Tibial nerve (tissue), 4 donors: Measurements from ENCODE around the gene STPG3.

Experiments used
- EP300 ChIP-seq, 2 donors: sonication (generic); formaldehyde crosslinking; IDR thresholded peaks; one replicate each; pipeline ENCODE4 v1.6.1; 2017; ENCODE audit warnings: antibody characterized with exemption in 2 of 2, mild to moderate bottlenecking in 1 of 2
- POLR2A ChIP-seq, 2 donors: fragments of 450-650 bp; IDR thresholded peaks; one replicate each; pipeline ENCODE4 v1.6.1; 2017; ENCODE audit warnings: antibody characterized with exemption in 2 of 2, mild to moderate bottlenecking in 2 of 2, moderate library complexity in 2 of 2
- TF ChIP-seq, protein P1 (sequence below), 5 experiments: fragments of 200-600 bp in 3 of 5; fragments of 450-650 bp in 2 of 5; sonication (generic) in 3 of 5; IDR thresholded peaks; one replicate each; pipeline ENCODE4 v1.5.1; 2016 to 2019; ENCODE audit warnings: antibody characterized with exemption in 5 of 5, mild to moderate bottlenecking in 3 of 5, moderate library complexity in 2 of 5

DNA sequence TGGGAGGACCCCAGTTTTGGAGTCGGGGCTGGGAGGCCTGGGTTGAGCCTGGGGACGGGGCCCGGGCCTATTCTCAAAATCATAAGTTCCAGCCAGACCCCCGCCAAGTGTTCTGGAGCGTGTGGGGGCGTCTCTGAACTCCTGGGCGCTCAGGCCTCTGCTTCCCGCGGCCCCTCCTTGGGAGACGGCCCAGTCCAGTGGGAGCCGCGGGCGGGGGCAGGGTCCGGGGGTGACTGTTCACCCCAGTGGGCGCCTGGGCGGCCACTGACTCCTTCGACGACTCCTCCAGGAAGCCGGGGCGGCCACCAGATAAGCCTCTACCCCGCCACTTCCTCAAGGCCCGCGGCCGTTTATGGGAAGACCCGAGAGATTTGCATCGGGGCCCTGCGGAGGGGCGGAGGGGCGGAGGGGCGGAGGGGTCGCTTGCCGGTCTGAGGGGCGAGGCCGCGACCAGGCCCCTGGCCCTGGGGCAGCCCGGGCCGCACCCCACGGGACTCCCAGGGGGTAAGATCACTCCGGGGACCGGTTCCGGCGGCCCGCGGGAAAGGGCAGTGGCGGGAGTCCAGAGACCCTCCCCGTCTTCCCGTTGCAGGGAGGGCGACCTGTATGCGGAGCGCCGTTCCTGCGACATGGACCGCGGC is 27.1 kb downstream of the STPG3 start:
- TF ChIP-seq, protein P1, sequence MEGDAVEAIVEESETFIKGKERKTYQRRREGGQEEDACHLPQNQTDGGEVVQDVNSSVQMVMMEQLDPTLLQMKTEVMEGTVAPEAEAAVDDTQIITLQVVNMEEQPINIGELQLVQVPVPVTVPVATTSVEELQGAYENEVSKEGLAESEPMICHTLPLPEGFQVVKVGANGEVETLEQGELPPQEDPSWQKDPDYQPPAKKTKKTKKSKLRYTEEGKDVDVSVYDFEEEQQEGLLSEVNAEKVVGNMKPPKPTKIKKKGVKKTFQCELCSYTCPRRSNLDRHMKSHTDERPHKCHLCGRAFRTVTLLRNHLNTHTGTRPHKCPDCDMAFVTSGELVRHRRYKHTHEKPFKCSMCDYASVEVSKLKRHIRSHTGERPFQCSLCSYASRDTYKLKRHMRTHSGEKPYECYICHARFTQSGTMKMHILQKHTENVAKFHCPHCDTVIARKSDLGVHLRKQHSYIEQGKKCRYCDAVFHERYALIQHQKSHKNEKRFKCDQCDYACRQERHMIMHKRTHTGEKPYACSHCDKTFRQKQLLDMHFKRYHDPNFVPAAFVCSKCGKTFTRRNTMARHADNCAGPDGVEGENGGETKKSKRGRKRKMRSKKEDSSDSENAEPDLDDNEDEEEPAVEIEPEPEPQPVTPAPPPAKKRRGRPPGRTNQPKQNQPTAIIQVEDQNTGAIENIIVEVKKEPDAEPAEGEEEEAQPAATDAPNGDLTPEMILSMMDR (IDR thresholded peaks at IDR 0.05) = no peak
- TF ChIP-seq POLR2A (IDR thresholded peaks at IDR 0.05) (no peak), EP300 (IDR thresholded peaks at IDR 0.05) (no peak)
